Glomerular visceral epithelial cell (primary cell): ENCODE data around the gene GMEB2.
A peak's percentile ranks its signal among the peaks of the same experiment; 100 is the strongest.
"Not testable (repeated sequence)": the region's sequence is repeated elsewhere in the genome, so short reads cannot be mapped to it uniquely, and the experiment has no call there.

Experiments
- DNase-seq: peaks from one replicate; pipeline ENCODE4 v3.0.0-alpha.2; 2016; ENCODE audit errors: extremely low spot score

GMEB2 gene

GRCh38 chr20:63639093-63639975, 12.4 kb upstream of the GMEB2 start:
- no peak for DNase-seq

GRCh38 chr20:63636752-63637628, 10.1 kb upstream of the GMEB2 start:
- no peak for DNase-seq

GRCh38 chr20:63635431-63636141, 8.7 kb upstream of the GMEB2 start:
- peak; percentile 25 for DNase-seq

GRCh38 chr20:63633732-63634131, 6.8 kb upstream of the GMEB2 start:
- no peak for DNase-seq

- not testable (repeated sequence) for DNase-seq
These were observed 4.5 kb upstream of the GMEB2 start for GRCh38 chr20:63631426-63631825.

GRCh38 chr20:63630956-63631355, 4.1 kb upstream of the GMEB2 start:
- not testable (repeated sequence) for DNase-seq

GRCh38 chr20:63628246-63628975, 1.5 kb upstream of the GMEB2 start:
- DNase-seq: peak; percentile 82

GRCh38 chr20:63627751-63628245, 897 bp upstream of the GMEB2 start:
- DNase-seq: no peak

GRCh38 chr20:63627129-63627750, 339 bp upstream of the GMEB2 start:
- DNase-seq: peak; percentile 97

GRCh38 chr20:63625771-63626423, 1.0 kb downstream of the GMEB2 start:
- peak; percentile 48 for DNase-seq

GRCh38 chr20:63624486-63624885, 2.4 kb downstream of the GMEB2 start:
- DNase-seq: no peak

- no peak for DNase-seq
These were observed 4.2 kb downstream of the GMEB2 start for GRCh38 chr20:63622732-63623131.

- no peak for DNase-seq
These were observed 4.8 kb downstream of the GMEB2 start for GRCh38 chr20:63622096-63622495.

GRCh38 chr20:63620991-63621390, 5.9 kb downstream of the GMEB2 start:
- DNase-seq: no peak

GRCh38 chr20:63619505-63619904, 7.4 kb downstream of the GMEB2 start:
- no peak for DNase-seq

GRCh38 chr20:63619086-63619485, 7.8 kb downstream of the GMEB2 start:
- DNase-seq: no peak

- no peak for DNase-seq
These were observed 8.5 kb downstream of the GMEB2 start for GRCh38 chr20:63618291-63618980.

GRCh38 chr20:63617876-63618265, 9.0 kb downstream of the GMEB2 start:
- no peak for DNase-seq

GRCh38 chr20:63617092-63617875, 9.6 kb downstream of the GMEB2 start:
- peak; percentile 24 for DNase-seq
